HG02571 (cell line): Measurements from ENCODE around the gene CHSY1.

Source experiments
- ATAC-seq: cut with Tn5 transposase; IDR thresholded peaks from one replicate; pipeline ENCODE4 v1.9.1; 2021; ENCODE audit warnings: mild to moderate bottlenecking, moderate library complexity; ENCODE audit not compliant: unreplicated experiment

Gene CHSY1

GRCh38 chr15:101213147-101213546, 38.7 kb downstream of the CHSY1 start:
- ATAC-seq, result no peak

- no peak for ATAC-seq
Measured at GRCh38 chr15:101211897-101212296, 40.0 kb downstream of the CHSY1 start.

GRCh38 chr15:101210466-101210865, 41.4 kb downstream of the CHSY1 start:
- no peak for ATAC-seq

- ATAC-seq, result no peak
Measured at GRCh38 chr15:101210058-101210457, 41.8 kb downstream of the CHSY1 start.

- no peak for ATAC-seq
Measured at GRCh38 chr15:101209285-101209845, 42.5 kb downstream of the CHSY1 start.

GRCh38 chr15:101207867-101208288, 44.0 kb downstream of the CHSY1 start:
- no peak for ATAC-seq

GRCh38 chr15:101206176-101206591, 45.7 kb downstream of the CHSY1 start:
- ATAC-seq, result no peak

GRCh38 chr15:101204739-101205535, 46.9 kb downstream of the CHSY1 start:
- ATAC-seq, result no peak

- no peak for ATAC-seq
Measured at GRCh38 chr15:101203607-101204189, 48.1 kb downstream of the CHSY1 start.

GRCh38 chr15:101203029-101203573, 48.7 kb downstream of the CHSY1 start:
- no peak for ATAC-seq

GRCh38 chr15:101201411-101202174, 50.3 kb downstream of the CHSY1 start:
- no peak for ATAC-seq

GRCh38 chr15:101200181-101200580, 51.7 kb downstream of the CHSY1 start:
- no peak for ATAC-seq

GRCh38 chr15:101198800-101199199, 53.0 kb downstream of the CHSY1 start:
- no peak for ATAC-seq

- ATAC-seq, result no peak
Measured at GRCh38 chr15:101198031-101198575, 53.7 kb downstream of the CHSY1 start.

GRCh38 chr15:101194546-101195125, 57.2 kb downstream of the CHSY1 start:
- no peak for ATAC-seq

- no peak for ATAC-seq
Measured at GRCh38 chr15:101193806-101194545, 57.9 kb downstream of the CHSY1 start.

- no peak for ATAC-seq
Measured at GRCh38 chr15:101193120-101193644, 58.7 kb downstream of the CHSY1 start.

GRCh38 chr15:101192081-101192480, 59.8 kb downstream of the CHSY1 start:
- no peak for ATAC-seq

GRCh38 chr15:101191242-101191641, 60.6 kb downstream of the CHSY1 start:
- ATAC-seq, result no peak
